ENCODE results near the gene C6orf118. TPM values are rescaled to one million over a fixed set of nuclear protein-coding genes. Genes with fewer than 3 reads are reported as not detected.

C6orf118 gene
- polyA plus RNA-seq, 3 donors = not detected

DNA sequence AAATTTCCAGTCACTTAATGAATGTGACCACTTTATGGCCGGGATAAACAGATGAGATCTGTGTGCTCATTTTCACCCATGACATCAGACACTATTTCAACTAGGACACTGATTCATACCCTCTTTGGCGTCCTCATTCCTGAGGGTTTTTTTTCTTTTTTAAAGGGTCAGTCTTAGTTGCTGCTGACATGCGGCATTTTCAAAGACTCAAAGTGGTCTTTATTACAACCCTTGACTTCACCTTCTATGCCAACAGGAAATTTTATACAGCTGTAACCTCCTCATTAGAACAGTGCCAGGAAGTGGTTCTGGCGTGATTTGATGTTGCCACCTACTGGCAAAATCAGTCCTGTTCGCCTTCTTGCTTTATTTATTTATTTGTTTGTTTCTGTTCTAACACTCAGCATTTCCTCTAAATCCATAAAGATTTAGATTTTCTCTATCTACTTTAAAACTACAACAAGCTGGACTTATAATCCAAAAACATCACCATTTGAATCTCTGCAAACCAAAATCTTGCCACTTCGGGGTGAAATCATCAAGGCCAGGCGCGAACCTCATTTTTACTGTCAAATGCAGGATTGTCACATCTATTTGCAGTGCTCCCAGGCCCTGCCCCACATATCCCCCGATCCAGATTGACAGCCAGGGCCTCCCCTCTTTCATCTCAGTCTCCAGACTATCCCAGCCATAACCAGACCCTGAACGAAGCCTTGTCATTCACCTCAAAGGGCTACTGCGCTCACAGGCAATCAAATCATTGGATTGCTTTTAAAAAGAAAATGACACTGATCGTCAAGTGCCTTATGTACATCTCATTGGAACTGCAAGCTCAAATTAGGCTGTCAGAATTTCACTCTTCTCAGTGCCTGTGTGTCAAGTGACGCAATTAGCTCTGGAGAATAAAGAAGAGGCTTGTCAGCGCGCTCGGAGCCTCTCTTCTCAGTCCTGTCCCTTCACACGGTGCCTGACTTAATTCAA lies 77.5 kb downstream of the C6orf118 start:
- H3K27ac ChIP-seq (ENCODE audit: low read depth in 1 of 2, low read length in 2 of 2) = no peak overlapping the region
- H3K36me3 ChIP-seq (replicated peaks in 1 of 2; ENCODE audit: control insufficient read depth in 1 of 2, insufficient read depth in 2 of 2, low read length in 2 of 2) = no peaks in the 10 kb centered on the region
- no peak for DNase-seq
- Mint-ChIP-seq H3K27ac (no peak overlapping the region), H3K4me3 (no peak overlapping the region), H3K4me1 (no peaks in the 10 kb centered on the region), H3K9me3 (peaks cover 3 to 20% (median 6%) of the 10 kb centered on the region in 7 donors), H3K36me3 (no peaks in the 10 kb centered on the region), H3K27me3 (ENCODE audit: low read depth in 3 of 3) (peaks cover 0 to 1% (median 0%) of the 10 kb centered on the region in 3 donors)
- no peak overlapping the region for H3K4me2 ChIP-seq (replicated peaks; ENCODE audit: extremely low read depth, low read length, poor library complexity, severe bottlenecking)
- H3K9me3 ChIP-seq (replicated peaks in 1 of 2; ENCODE audit: control insufficient read depth in 1 of 2, insufficient read depth in 1 of 2, low read length in 2 of 2) = peaks cover 10 to 19% of the 10 kb centered on the region in 2 donors
- WGBS (ENCODE audit: insufficient coverage) = 86% methylated on average over 8 of the region's 17 CpGs
- no peak overlapping the region for H3K9ac ChIP-seq (ENCODE audit: insufficient read depth, low read length, poor library complexity, severe bottlenecking)
- no peak overlapping the region for H2AFZ ChIP-seq (ENCODE audit: insufficient read depth, low read depth, low read length, poor library complexity, severe bottlenecking)
- no peaks in the 10 kb centered on the region for H3K27me3 ChIP-seq (ENCODE audit: control insufficient read depth in 2 of 2, insufficient read depth in 2 of 2, low read length in 2 of 2)
- H3K4me3 ChIP-seq (replicated peaks in 1 of 3; ENCODE audit: low read depth in 2 of 3, low read length in 3 of 3) = no peak overlapping the region
- no peaks in the 10 kb centered on the region for H4K20me1 ChIP-seq (ENCODE audit: insufficient read depth, low read length)
- no peaks in the 10 kb centered on the region for H3K79me2 ChIP-seq (ENCODE audit: insufficient read depth, low read length)
- intact Hi-C loops (cut with micrococcal nuclease) = no loop called here
- H3K4me1 ChIP-seq (ENCODE audit: control insufficient read depth in 1 of 2, insufficient read depth in 2 of 2, low read length in 2 of 2) = no peaks in the 10 kb centered on the region
- no peak for TF ChIP-seq CTCF (IDR thresholded peaks at IDR 0.05)

GRCh38 chr6:165231177-165231576 lies 78.2 kb downstream of the C6orf118 start:
- Histone ChIP-seq H3K27me3 (ENCODE audit: control insufficient read depth in 2 of 2, insufficient read depth in 2 of 2, low read length in 2 of 2) (no peaks in the 10 kb centered on the region), H3K4me3 (replicated peaks in 1 of 3; ENCODE audit: low read depth in 2 of 3, low read length in 3 of 3) (no peak overlapping the region), H4K20me1 (ENCODE audit: insufficient read depth, low read length) (no peaks in the 10 kb centered on the region), H3K4me1 (ENCODE audit: control insufficient read depth in 1 of 2, insufficient read depth in 2 of 2, low read length in 2 of 2) (no peaks in the 10 kb centered on the region), H3K27ac (ENCODE audit: low read depth in 1 of 2, low read length in 2 of 2) (no peak overlapping the region), H3K36me3 (replicated peaks in 1 of 2; ENCODE audit: control insufficient read depth in 1 of 2, insufficient read depth in 2 of 2, low read length in 2 of 2) (no peaks in the 10 kb centered on the region), H2AFZ (ENCODE audit: insufficient read depth, low read depth, low read length, poor library complexity, severe bottlenecking) (no peak overlapping the region), H3K4me2 (replicated peaks; ENCODE audit: extremely low read depth, low read length, poor library complexity, severe bottlenecking) (no peak overlapping the region), H3K9ac (ENCODE audit: insufficient read depth, low read length, poor library complexity, severe bottlenecking) (no peak overlapping the region), H3K9me3 (replicated peaks in 1 of 2; ENCODE audit: control insufficient read depth in 1 of 2, insufficient read depth in 1 of 2, low read length in 2 of 2) (peaks cover 5 to 12% of the 10 kb centered on the region in 2 donors), H3K79me2 (ENCODE audit: insufficient read depth, low read length) (no peaks in the 10 kb centered on the region)
- H3K4me1 Mint-ChIP-seq = no peaks in the 10 kb centered on the region
- no peaks in the 10 kb centered on the region for H3K36me3 Mint-ChIP-seq
- no peak for DNase-seq
- intact Hi-C loops (cut with micrococcal nuclease) = no loop called here
- no peak for TF ChIP-seq CTCF (IDR thresholded peaks at IDR 0.05)
- H3K27ac Mint-ChIP-seq = no peak overlapping the region
- peaks cover 1 to 16% (median 3%) of the 10 kb centered on the region in 7 donors for H3K9me3 Mint-ChIP-seq
- WGBS (ENCODE audit: insufficient coverage) = no CpG with 5 or more reads among the region's 3 CpGs
- H3K27me3 Mint-ChIP-seq (ENCODE audit: low read depth in 3 of 3) = peaks cover 0 to 1% (median 0%) of the 10 kb centered on the region in 3 donors
- no peak overlapping the region for H3K4me3 Mint-ChIP-seq
